NCI-H2227 treated with DMSO at 0.1 percent for 48 hours (cell line): ENCODE measurements around the gene KANSL1.
"Not testable (repeated sequence)": the region's sequence is repeated elsewhere in the genome, so short reads cannot be mapped to it uniquely, and the experiment has no call there.

Experiments
- DNase-seq: peaks from one replicate; lab custom pipeline; 2025; lab: John Stamatoyannopoulos, UW

Gene KANSL1

GRCh38 chr17:46193151-46193625 is at the start of gene KANSL1:
Gene KANSL1 (minus strand): TSS chr17:46193429. CDS start chr17:46172143, 21,286 bp downstream.
- peak; percentile 87 for DNase-seq

GRCh38 chr17:46231359-46231758 is 38.1 kb upstream of the KANSL1 start:
- not testable (repeated sequence) for DNase-seq

- peak; percentile 85 for DNase-seq
Measured at GRCh38 chr17:46225274-46225794, 32.1 kb upstream of the KANSL1 start.

GRCh38 chr17:46224864-46225263 is 31.6 kb upstream of the KANSL1 start:
- not testable (repeated sequence) for DNase-seq

- DNase-seq, result not testable (repeated sequence)
Measured at GRCh38 chr17:46223041-46223440, 29.8 kb upstream of the KANSL1 start.

- no peak for DNase-seq
Measured at GRCh38 chr17:46216682-46217081, 23.5 kb upstream of the KANSL1 start.

- DNase-seq, result peak; percentile 65
Measured at GRCh38 chr17:46212634-46213435, 19.6 kb upstream of the KANSL1 start.

- no peak for DNase-seq
Measured at GRCh38 chr17:46208997-46209396, 15.8 kb upstream of the KANSL1 start.

- no peak for DNase-seq
Measured at GRCh38 chr17:46205975-46206374, 12.7 kb upstream of the KANSL1 start.

- no peak for DNase-seq
Measured at GRCh38 chr17:46202424-46202823, 9.2 kb upstream of the KANSL1 start.

GRCh38 chr17:46201491-46201890 is 8.3 kb upstream of the KANSL1 start:
- no peak for DNase-seq

GRCh38 chr17:46200197-46200596 is 7.0 kb upstream of the KANSL1 start:
- DNase-seq, result no peak

GRCh38 chr17:46199379-46199778 is 6.2 kb upstream of the KANSL1 start:
- DNase-seq, result no peak

- DNase-seq, result no peak
Measured at GRCh38 chr17:46198233-46198632, 5.0 kb upstream of the KANSL1 start.

- DNase-seq, result no peak
Measured at GRCh38 chr17:46197530-46197929, 4.3 kb upstream of the KANSL1 start.

GRCh38 chr17:46195939-46196716 is 2.9 kb upstream of the KANSL1 start:
- no peak for DNase-seq

GRCh38 chr17:46195217-46195855 is 2.1 kb upstream of the KANSL1 start:
- no peak for DNase-seq

GRCh38 chr17:46194393-46195216 is 1.4 kb upstream of the KANSL1 start:
- DNase-seq, result peak; percentile 33

GRCh38 chr17:46193626-46194392 is 580 bp upstream of the KANSL1 start:
- peak; percentile 88 for DNase-seq

- DNase-seq, result peak; percentile 73
Measured at GRCh38 chr17:46192439-46193150, 634 bp downstream of the KANSL1 start.
